ENCODE data around the gene TPRG1. TPM values are rescaled to one million over a fixed set of nuclear protein-coding genes. Genes with fewer than 3 reads are reported as not detected.

The TPRG1 gene
- total RNA-seq, 1 experiment from 2014 or later, result 1.0 TPM

DNA sequence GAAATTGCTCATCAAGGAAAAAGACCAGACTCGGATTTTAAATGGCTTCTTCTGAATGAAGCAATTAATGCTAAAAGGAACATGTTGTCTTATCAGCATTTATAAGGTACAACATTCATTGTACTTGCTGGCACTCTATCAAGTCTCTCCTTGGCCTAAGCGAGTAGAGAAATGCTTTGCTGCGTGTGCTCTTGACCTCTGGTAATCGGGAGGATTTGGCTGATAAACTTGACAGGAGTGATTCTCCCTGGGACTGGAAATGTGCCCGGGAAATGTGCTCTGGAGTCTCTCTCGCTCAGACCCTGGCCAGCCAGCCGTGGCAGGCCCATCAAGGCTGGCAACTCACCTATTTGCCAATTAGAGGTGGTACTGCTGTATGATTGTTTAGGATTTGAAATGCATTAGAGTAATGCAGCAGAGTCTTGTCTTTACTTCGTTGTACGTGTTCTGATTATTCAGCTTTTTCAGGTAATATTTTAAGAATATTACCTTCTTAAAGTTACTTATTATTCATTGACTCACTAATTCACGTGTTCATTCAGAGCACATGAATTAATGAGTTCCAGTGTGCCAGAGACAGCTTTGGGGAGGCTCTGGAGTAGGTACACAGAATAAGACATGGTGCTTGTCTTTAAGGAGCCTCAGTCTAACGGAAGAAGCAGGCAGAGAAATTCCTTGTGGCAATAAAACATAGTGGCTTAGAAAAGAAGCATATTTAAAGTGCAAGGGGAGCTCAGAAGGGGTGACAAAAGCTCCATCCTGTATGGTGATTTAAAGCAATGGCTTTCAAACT, 48.0 kb upstream of the TPRG1 start:
- no peaks in the 10 kb centered on the region for H3K27me3 ChIP-seq (replicated peaks; ENCODE audit: insufficient read depth, low read depth, low read length, poor library complexity)

DNA sequence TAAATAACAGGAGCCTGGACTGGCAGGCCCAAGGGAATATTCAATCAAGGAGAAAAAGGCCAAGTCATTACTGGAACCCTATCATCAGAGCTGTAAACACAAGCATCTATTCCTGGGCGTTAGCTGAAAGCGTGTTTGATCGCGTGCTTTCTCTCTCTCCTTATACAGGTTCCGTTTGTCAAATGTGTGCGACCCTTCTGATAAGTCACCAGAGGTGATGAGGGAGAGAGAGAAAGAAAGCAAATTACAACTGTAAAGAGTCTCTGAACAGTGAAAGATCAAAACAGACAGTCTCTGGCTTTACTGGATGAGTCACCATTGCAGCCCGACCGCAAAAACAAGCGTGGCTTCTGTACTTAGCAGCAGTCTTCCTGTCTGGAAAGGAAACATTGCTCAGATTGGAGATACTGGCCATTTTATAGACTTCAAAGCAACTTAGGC, 39.5 kb upstream of the TPRG1 start:
- TF ChIP-seq, protein P1, sequence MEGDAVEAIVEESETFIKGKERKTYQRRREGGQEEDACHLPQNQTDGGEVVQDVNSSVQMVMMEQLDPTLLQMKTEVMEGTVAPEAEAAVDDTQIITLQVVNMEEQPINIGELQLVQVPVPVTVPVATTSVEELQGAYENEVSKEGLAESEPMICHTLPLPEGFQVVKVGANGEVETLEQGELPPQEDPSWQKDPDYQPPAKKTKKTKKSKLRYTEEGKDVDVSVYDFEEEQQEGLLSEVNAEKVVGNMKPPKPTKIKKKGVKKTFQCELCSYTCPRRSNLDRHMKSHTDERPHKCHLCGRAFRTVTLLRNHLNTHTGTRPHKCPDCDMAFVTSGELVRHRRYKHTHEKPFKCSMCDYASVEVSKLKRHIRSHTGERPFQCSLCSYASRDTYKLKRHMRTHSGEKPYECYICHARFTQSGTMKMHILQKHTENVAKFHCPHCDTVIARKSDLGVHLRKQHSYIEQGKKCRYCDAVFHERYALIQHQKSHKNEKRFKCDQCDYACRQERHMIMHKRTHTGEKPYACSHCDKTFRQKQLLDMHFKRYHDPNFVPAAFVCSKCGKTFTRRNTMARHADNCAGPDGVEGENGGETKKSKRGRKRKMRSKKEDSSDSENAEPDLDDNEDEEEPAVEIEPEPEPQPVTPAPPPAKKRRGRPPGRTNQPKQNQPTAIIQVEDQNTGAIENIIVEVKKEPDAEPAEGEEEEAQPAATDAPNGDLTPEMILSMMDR (conservative IDR thresholded peaks at IDR 0.05; ENCODE audit: low read depth, low read length), result no peak
- TF ChIP-seq EZH2 (IDR thresholded peaks at IDR 0.05; ENCODE audit: borderline replicate concordance, low read depth, low read length, poor library complexity, severe bottlenecking), result no peak
- no peaks in the 10 kb centered on the region for H3K4me1 ChIP-seq (ENCODE audit: insufficient read depth, low read length, poor library complexity, severe bottlenecking)
- H3K27ac ChIP-seq (ENCODE audit: low read depth, low read length, poor library complexity, severe bottlenecking), result no peak overlapping the region
- no peak overlapping the region for H3K4me3 ChIP-seq (ENCODE audit: low read depth, low read length, poor library complexity, severe bottlenecking)
- H3K9me3 ChIP-seq (ENCODE audit: low read depth, low read length, poor library complexity, severe bottlenecking), result no peaks in the 10 kb centered on the region
- intact Hi-C loops (cut with micrococcal nuclease; ENCODE audit: unreplicated experiment), result no loop called here
- DNase-seq (ENCODE audit: low spot score), result peak; percentile 33
- H3K27me3 ChIP-seq (replicated peaks; ENCODE audit: insufficient read depth, low read depth, low read length, poor library complexity), result no peaks in the 10 kb centered on the region
- H3K36me3 ChIP-seq (ENCODE audit: insufficient read depth, low read length, poor library complexity, severe bottlenecking), result no peaks in the 10 kb centered on the region
- ChIA-PET CTCF (interaction anchor here (0.6 kb wide), 1 partner anchor 1394 kb away, joined by 3 read pairs; no protein-coding TSS in a partner anchor), POLR2A (ENCODE audit: low non-redundant PET) (no interaction called here)
- BruUV-seq (replicated peaks), result no TSS peak

More for the DNA sequence above, 48.0 kb upstream of the TPRG1 start:
- H3K27ac ChIP-seq (ENCODE audit: low read depth, low read length, poor library complexity, severe bottlenecking), result no peak overlapping the region
- no peak for DNase-seq (ENCODE audit: low spot score)
- TF ChIP-seq, protein P1 (conservative IDR thresholded peaks at IDR 0.05; ENCODE audit: low read depth, low read length), result no peak
- no peak for TF ChIP-seq EZH2 (IDR thresholded peaks at IDR 0.05; ENCODE audit: borderline replicate concordance, low read depth, low read length, poor library complexity, severe bottlenecking)
- POLR2A ChIA-PET (ENCODE audit: low non-redundant PET), result no interaction called here
- no peaks in the 10 kb centered on the region for H3K4me1 ChIP-seq (ENCODE audit: insufficient read depth, low read length, poor library complexity, severe bottlenecking)
- H3K4me3 ChIP-seq (ENCODE audit: low read depth, low read length, poor library complexity, severe bottlenecking), result no peak overlapping the region
- H3K36me3 ChIP-seq (ENCODE audit: insufficient read depth, low read length, poor library complexity, severe bottlenecking), result no peaks in the 10 kb centered on the region
- intact Hi-C loops (cut with micrococcal nuclease; ENCODE audit: unreplicated experiment), result no loop called here
- CTCF ChIA-PET, result no interaction called here
- no TSS peak for BruUV-seq (replicated peaks)
- no peaks in the 10 kb centered on the region for H3K9me3 ChIP-seq (ENCODE audit: low read depth, low read length, poor library complexity, severe bottlenecking)

DNA sequence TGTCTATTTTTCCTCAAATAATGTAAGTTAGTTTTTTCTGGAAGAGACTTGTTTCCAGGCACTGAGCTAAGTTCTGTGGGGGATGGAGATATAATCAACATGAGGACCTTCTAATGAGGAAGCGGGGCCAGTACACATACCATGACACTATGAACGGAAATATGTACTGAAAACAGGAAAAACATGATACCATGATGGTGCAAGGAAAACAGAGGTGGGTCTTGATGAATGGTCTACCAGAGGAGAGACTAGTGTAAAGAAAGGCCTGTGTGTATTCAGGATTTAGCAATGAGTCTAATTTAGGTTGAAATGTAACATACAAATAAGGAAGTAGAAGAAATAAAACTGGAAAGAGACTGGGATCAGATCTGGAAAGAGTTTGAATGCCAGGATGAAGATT, 38.9 kb upstream of the TPRG1 start:
- POLR2A ChIA-PET (ENCODE audit: low non-redundant PET), result no interaction called here
- intact Hi-C loops (cut with micrococcal nuclease; ENCODE audit: unreplicated experiment), result no loop called here
- CTCF ChIA-PET, result interaction anchor here (0.6 kb wide), 1 partner anchor 1395 kb away, joined by 3 read pairs; no protein-coding TSS in a partner anchor
- Histone ChIP-seq H3K27me3 (replicated peaks; ENCODE audit: insufficient read depth, low read depth, low read length, poor library complexity) (no peaks in the 10 kb centered on the region), H3K4me3 (ENCODE audit: low read depth, low read length, poor library complexity, severe bottlenecking) (no peak overlapping the region), H3K36me3 (ENCODE audit: insufficient read depth, low read length, poor library complexity, severe bottlenecking) (no peaks in the 10 kb centered on the region), H3K27ac (ENCODE audit: low read depth, low read length, poor library complexity, severe bottlenecking) (no peak overlapping the region), H3K9me3 (ENCODE audit: low read depth, low read length, poor library complexity, severe bottlenecking) (no peaks in the 10 kb centered on the region), H3K4me1 (ENCODE audit: insufficient read depth, low read length, poor library complexity, severe bottlenecking) (no peaks in the 10 kb centered on the region)
- BruUV-seq (replicated peaks), result no TSS peak
- DNase-seq (ENCODE audit: low spot score), result no peak
- TF ChIP-seq EZH2 (IDR thresholded peaks at IDR 0.05; ENCODE audit: borderline replicate concordance, low read depth, low read length, poor library complexity, severe bottlenecking), result no peak
- TF ChIP-seq, protein P1 (conservative IDR thresholded peaks at IDR 0.05; ENCODE audit: low read depth, low read length), result no peak

Data from A673 (cell line).